SH-SY5Y (cell line): ENCODE data around the gene TKTL2.

Experiments used
- GATA2 ChIP-seq: IDR thresholded peaks from 2 replicates; pipeline ENCODE4 v1.6.1; 2011; ENCODE audit warnings: mild to moderate bottlenecking, low read depth, low read length
- GATA3 ChIP-seq: IDR thresholded peaks from 2 replicates; pipeline ENCODE4 v1.6.1; 2011; ENCODE audit warnings: low read depth, mild to moderate bottlenecking, low read length, moderate library complexity

DNA sequence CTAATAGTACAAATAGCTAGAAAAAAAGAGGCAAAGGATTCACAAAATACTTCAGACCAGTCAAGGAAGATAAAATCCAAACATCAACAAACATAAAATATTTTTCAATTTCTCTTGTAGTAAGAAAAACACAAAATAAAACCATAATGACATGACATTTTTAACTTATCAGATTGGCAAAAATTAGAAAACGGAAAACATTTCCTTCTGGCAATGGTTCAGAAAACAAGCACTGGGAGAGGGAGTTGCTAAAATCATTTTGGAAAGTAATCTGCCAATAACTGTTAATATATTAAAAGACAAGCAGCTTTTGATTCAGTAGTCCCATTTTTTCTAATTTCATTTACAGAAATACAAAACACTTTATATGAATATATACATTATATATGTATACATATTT, 26.1 kb downstream of the TKTL2 start:
- TF ChIP-seq GATA2 (no peak), GATA3 (no peak)
